ENCODE results near the gene ZNF292.

ZNF292 gene

GRCh38 chr6:87154993-87155841 is at the start of gene ZNF292:
Gene ZNF292 (plus strand): TSS chr6:87155565. CDS start chr6:87155592, 27 bp downstream.
- Histone ChIP-seq H3K36me3 (ENCODE audit: control insufficient read depth, low read depth, low read length) (peaks cover 4% of the 10 kb centered on the region), H3K27ac (ENCODE audit: low read length) (peak within 1 kb of the TSS; percentile 88), H3K9me3 (ENCODE audit: control insufficient read depth, low read depth, low read length) (no peaks in the 10 kb centered on the region), H3K4me1 (ENCODE audit: control insufficient read depth, low read depth, low read length) (peaks cover 21% of the 10 kb centered on the region), H3K9ac (ENCODE audit: low read length) (peak within 1 kb of the TSS; percentile 91), H3K4me3 (ENCODE audit: low read length) (peak within 1 kb of the TSS; percentile 96), H3K27me3 (ENCODE audit: control insufficient read depth, insufficient read depth, low read length) (peaks cover 20% of the 10 kb centered on the region)

- no peaks in the 10 kb centered on the region for H3K9me3 ChIP-seq (ENCODE audit: control insufficient read depth, low read depth, low read length)
- H3K27me3 ChIP-seq (ENCODE audit: control insufficient read depth, insufficient read depth, low read length) = no peaks in the 10 kb centered on the region
- no peaks in the 10 kb centered on the region for H3K36me3 ChIP-seq (ENCODE audit: control insufficient read depth, low read depth, low read length)
- no peak overlapping the region for H3K27ac ChIP-seq (ENCODE audit: low read length)
- no peak overlapping the region for H3K4me3 ChIP-seq (ENCODE audit: low read length)
- H3K4me1 ChIP-seq (ENCODE audit: control insufficient read depth, low read depth, low read length) = no peaks in the 10 kb centered on the region
- no peak overlapping the region for H3K9ac ChIP-seq (ENCODE audit: low read length)
These were observed 49.5 kb upstream of the ZNF292 start for GRCh38 chr6:87105823-87106222.

GRCh38 chr6:87110636-87111035 is 44.7 kb upstream of the ZNF292 start:
- no peaks in the 10 kb centered on the region for H3K27me3 ChIP-seq (ENCODE audit: control insufficient read depth, insufficient read depth, low read length)
- no peaks in the 10 kb centered on the region for H3K9me3 ChIP-seq (ENCODE audit: control insufficient read depth, low read depth, low read length)
- H3K4me3 ChIP-seq (ENCODE audit: low read length) = no peak overlapping the region
- peaks cover 7% of the 10 kb centered on the region for H3K4me1 ChIP-seq (ENCODE audit: control insufficient read depth, low read depth, low read length)
- no peak overlapping the region for H3K27ac ChIP-seq (ENCODE audit: low read length)
- H3K9ac ChIP-seq (ENCODE audit: low read length) = no peak overlapping the region
- H3K36me3 ChIP-seq (ENCODE audit: control insufficient read depth, low read depth, low read length) = no peaks in the 10 kb centered on the region

GRCh38 chr6:87115402-87116135 is 39.8 kb upstream of the ZNF292 start:
- Histone ChIP-seq H3K9me3 (ENCODE audit: control insufficient read depth, low read depth, low read length) (no peaks in the 10 kb centered on the region), H3K9ac (ENCODE audit: low read length) (no peak overlapping the region), H3K27me3 (ENCODE audit: control insufficient read depth, insufficient read depth, low read length) (no peaks in the 10 kb centered on the region), H3K36me3 (ENCODE audit: control insufficient read depth, low read depth, low read length) (no peaks in the 10 kb centered on the region), H3K27ac (ENCODE audit: low read length) (no peak overlapping the region), H3K4me3 (ENCODE audit: low read length) (no peak overlapping the region), H3K4me1 (ENCODE audit: control insufficient read depth, low read depth, low read length) (peaks cover 8% of the 10 kb centered on the region)

GRCh38 chr6:87116922-87117321 is 38.4 kb upstream of the ZNF292 start:
- Histone ChIP-seq H3K4me1 (ENCODE audit: control insufficient read depth, low read depth, low read length) (peaks cover 8% of the 10 kb centered on the region), H3K4me3 (ENCODE audit: low read length) (no peak overlapping the region), H3K36me3 (ENCODE audit: control insufficient read depth, low read depth, low read length) (no peaks in the 10 kb centered on the region), H3K27me3 (ENCODE audit: control insufficient read depth, insufficient read depth, low read length) (no peaks in the 10 kb centered on the region), H3K9me3 (ENCODE audit: control insufficient read depth, low read depth, low read length) (no peaks in the 10 kb centered on the region), H3K27ac (ENCODE audit: low read length) (no peak overlapping the region), H3K9ac (ENCODE audit: low read length) (no peak overlapping the region)

GRCh38 chr6:87118054-87118453 is 37.3 kb upstream of the ZNF292 start:
- Histone ChIP-seq H3K27me3 (ENCODE audit: control insufficient read depth, insufficient read depth, low read length) (no peaks in the 10 kb centered on the region), H3K4me1 (ENCODE audit: control insufficient read depth, low read depth, low read length) (peaks cover 8% of the 10 kb centered on the region)

GRCh38 chr6:87122477-87122876 is 32.9 kb upstream of the ZNF292 start:
- no peaks in the 10 kb centered on the region for H3K27me3 ChIP-seq (ENCODE audit: control insufficient read depth, insufficient read depth, low read length)

More at GRCh38 chr6:87118054-87118453, 37.3 kb upstream of the ZNF292 start:
- no peaks in the 10 kb centered on the region for H3K9me3 ChIP-seq (ENCODE audit: control insufficient read depth, low read depth, low read length)
- no peaks in the 10 kb centered on the region for H3K36me3 ChIP-seq (ENCODE audit: control insufficient read depth, low read depth, low read length)
- no peak overlapping the region for H3K9ac ChIP-seq (ENCODE audit: low read length)
- no peak overlapping the region for H3K27ac ChIP-seq (ENCODE audit: low read length)
- H3K4me3 ChIP-seq (ENCODE audit: low read length) = no peak overlapping the region

GRCh38 chr6:87124074-87124473 is 31.3 kb upstream of the ZNF292 start:
- no peak overlapping the region for H3K9ac ChIP-seq (ENCODE audit: low read length)
- H3K4me1 ChIP-seq (ENCODE audit: control insufficient read depth, low read depth, low read length) = no peaks in the 10 kb centered on the region
- H3K4me3 ChIP-seq (ENCODE audit: low read length) = no peak overlapping the region
- H3K36me3 ChIP-seq (ENCODE audit: control insufficient read depth, low read depth, low read length) = no peaks in the 10 kb centered on the region
- H3K27ac ChIP-seq (ENCODE audit: low read length) = no peak overlapping the region
- no peaks in the 10 kb centered on the region for H3K9me3 ChIP-seq (ENCODE audit: control insufficient read depth, low read depth, low read length)
- H3K27me3 ChIP-seq (ENCODE audit: control insufficient read depth, insufficient read depth, low read length) = no peaks in the 10 kb centered on the region

More at GRCh38 chr6:87122477-87122876, 32.9 kb upstream of the ZNF292 start:
- H3K36me3 ChIP-seq (ENCODE audit: control insufficient read depth, low read depth, low read length) = no peaks in the 10 kb centered on the region
- no peaks in the 10 kb centered on the region for H3K9me3 ChIP-seq (ENCODE audit: control insufficient read depth, low read depth, low read length)
- H3K9ac ChIP-seq (ENCODE audit: low read length) = no peak overlapping the region
- H3K4me3 ChIP-seq (ENCODE audit: low read length) = no peak overlapping the region
- H3K27ac ChIP-seq (ENCODE audit: low read length) = no peak overlapping the region
- H3K4me1 ChIP-seq (ENCODE audit: control insufficient read depth, low read depth, low read length) = no peaks in the 10 kb centered on the region

- Histone ChIP-seq H3K9me3 (ENCODE audit: control insufficient read depth, low read depth, low read length) (no peaks in the 10 kb centered on the region), H3K27ac (ENCODE audit: low read length) (no peak overlapping the region), H3K9ac (ENCODE audit: low read length) (no peak overlapping the region), H3K4me1 (ENCODE audit: control insufficient read depth, low read depth, low read length) (no peaks in the 10 kb centered on the region), H3K36me3 (ENCODE audit: control insufficient read depth, low read depth, low read length) (no peaks in the 10 kb centered on the region), H3K27me3 (ENCODE audit: control insufficient read depth, insufficient read depth, low read length) (no peaks in the 10 kb centered on the region), H3K4me3 (ENCODE audit: low read length) (no peak overlapping the region)
These were observed 28.9 kb upstream of the ZNF292 start for GRCh38 chr6:87126501-87126900.

GRCh38 chr6:87127737-87128136 is 27.6 kb upstream of the ZNF292 start:
- no peaks in the 10 kb centered on the region for H3K27me3 ChIP-seq (ENCODE audit: control insufficient read depth, insufficient read depth, low read length)
- H3K4me3 ChIP-seq (ENCODE audit: low read length) = no peak overlapping the region
- H3K4me1 ChIP-seq (ENCODE audit: control insufficient read depth, low read depth, low read length) = no peaks in the 10 kb centered on the region
- no peak overlapping the region for H3K9ac ChIP-seq (ENCODE audit: low read length)
- H3K36me3 ChIP-seq (ENCODE audit: control insufficient read depth, low read depth, low read length) = no peaks in the 10 kb centered on the region
- H3K27ac ChIP-seq (ENCODE audit: low read length) = no peak overlapping the region
- H3K9me3 ChIP-seq (ENCODE audit: control insufficient read depth, low read depth, low read length) = no peaks in the 10 kb centered on the region

GRCh38 chr6:87136963-87137362 is 18.4 kb upstream of the ZNF292 start:
- Histone ChIP-seq H3K27ac (ENCODE audit: low read length) (no peak overlapping the region), H3K36me3 (ENCODE audit: control insufficient read depth, low read depth, low read length) (no peaks in the 10 kb centered on the region), H3K4me3 (ENCODE audit: low read length) (no peak overlapping the region), H3K4me1 (ENCODE audit: control insufficient read depth, low read depth, low read length) (no peaks in the 10 kb centered on the region), H3K9me3 (ENCODE audit: control insufficient read depth, low read depth, low read length) (peaks cover 4% of the 10 kb centered on the region), H3K9ac (ENCODE audit: low read length) (no peak overlapping the region), H3K27me3 (ENCODE audit: control insufficient read depth, insufficient read depth, low read length) (no peaks in the 10 kb centered on the region)

All from iPS-18a (cell line).